Measurements from ENCODE around the gene NKD1.

NKD1 gene

DNA sequence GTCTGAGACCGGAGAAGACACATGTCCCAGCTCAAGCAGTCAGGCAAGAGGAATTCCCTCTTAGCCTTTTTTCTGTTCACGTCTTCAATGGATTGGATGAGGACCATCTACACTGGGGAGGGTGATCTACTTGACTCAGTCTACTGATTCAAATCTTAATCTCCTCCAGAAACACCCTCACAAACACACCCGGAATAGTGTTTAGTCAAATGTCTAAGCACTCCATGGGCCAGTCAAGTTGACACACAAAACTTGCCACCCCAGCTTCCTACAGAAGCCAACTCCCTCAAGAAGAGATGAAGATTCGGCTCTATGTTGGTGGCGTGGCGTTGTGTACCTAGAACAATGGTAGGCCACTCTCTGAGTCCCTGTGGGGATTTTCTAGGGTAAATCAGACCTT is 22.5 kb upstream of the NKD1 start:
- H3K36me3 ChIP-seq (ENCODE audit: insufficient read depth, low read length), result no peaks in the 10 kb centered on the region
- H3K4me1 ChIP-seq (ENCODE audit: insufficient read depth, low read length, poor library complexity, severe bottlenecking), result no peaks in the 10 kb centered on the region
- no peaks in the 10 kb centered on the region for H3K9me2 ChIP-seq (replicated peaks; ENCODE audit: low read depth, low read length)
- H3K79me2 ChIP-seq (ENCODE audit: insufficient read depth, low read length), result no peaks in the 10 kb centered on the region
- H3K4me2 ChIP-seq (ENCODE audit: low read depth, low read length, poor library complexity, severe bottlenecking), result no peak overlapping the region
- TF ChIP-seq EZH2phosphoT487 (IDR thresholded peaks at IDR 0.05; ENCODE audit: borderline replicate concordance), result no peak
- TF ChIP-seq, protein P1, sequence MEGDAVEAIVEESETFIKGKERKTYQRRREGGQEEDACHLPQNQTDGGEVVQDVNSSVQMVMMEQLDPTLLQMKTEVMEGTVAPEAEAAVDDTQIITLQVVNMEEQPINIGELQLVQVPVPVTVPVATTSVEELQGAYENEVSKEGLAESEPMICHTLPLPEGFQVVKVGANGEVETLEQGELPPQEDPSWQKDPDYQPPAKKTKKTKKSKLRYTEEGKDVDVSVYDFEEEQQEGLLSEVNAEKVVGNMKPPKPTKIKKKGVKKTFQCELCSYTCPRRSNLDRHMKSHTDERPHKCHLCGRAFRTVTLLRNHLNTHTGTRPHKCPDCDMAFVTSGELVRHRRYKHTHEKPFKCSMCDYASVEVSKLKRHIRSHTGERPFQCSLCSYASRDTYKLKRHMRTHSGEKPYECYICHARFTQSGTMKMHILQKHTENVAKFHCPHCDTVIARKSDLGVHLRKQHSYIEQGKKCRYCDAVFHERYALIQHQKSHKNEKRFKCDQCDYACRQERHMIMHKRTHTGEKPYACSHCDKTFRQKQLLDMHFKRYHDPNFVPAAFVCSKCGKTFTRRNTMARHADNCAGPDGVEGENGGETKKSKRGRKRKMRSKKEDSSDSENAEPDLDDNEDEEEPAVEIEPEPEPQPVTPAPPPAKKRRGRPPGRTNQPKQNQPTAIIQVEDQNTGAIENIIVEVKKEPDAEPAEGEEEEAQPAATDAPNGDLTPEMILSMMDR (conservative IDR thresholded peaks at IDR 0.05; ENCODE audit: low read length), result no peak
- H3K9me3 ChIP-seq (ENCODE audit: insufficient read depth, low read depth, low read length), result no peaks in the 10 kb centered on the region
- no peak overlapping the region for H3K4me3 ChIP-seq (ENCODE audit: low read length, poor library complexity, severe bottlenecking)
- H3K9ac ChIP-seq (ENCODE audit: low read depth, low read length, poor library complexity, severe bottlenecking), result no peak overlapping the region
- no peaks in the 10 kb centered on the region for H3K27me3 ChIP-seq (ENCODE audit: insufficient read depth, low read length, poor library complexity, severe bottlenecking)
- H3F3A ChIP-seq (ENCODE audit: low read depth), result no peaks in the 10 kb centered on the region
- no peak overlapping the region for H2AFZ ChIP-seq (ENCODE audit: low read length)
- no peaks in the 10 kb centered on the region for H4K20me1 ChIP-seq (ENCODE audit: insufficient read depth, low read length, poor library complexity, severe bottlenecking)

DNA sequence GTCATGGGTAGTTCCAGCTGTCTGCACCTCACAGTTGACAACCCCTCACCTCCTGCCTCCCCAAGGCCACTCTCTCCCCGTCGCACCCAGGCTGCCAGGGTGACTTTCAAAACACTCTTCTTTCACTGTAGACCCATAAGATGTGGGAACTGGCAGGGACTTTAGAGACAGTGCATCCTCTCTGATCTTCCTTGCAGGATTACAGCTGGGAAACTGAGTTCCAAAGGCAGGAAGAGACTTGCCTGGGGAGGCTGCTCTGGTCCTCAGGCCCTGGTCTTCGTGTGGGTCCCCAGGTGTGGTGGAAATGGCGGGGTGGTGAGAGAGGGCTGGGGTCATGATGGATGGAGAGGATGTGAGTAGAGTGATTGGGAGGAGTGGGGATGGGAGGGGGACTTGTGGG is 21.9 kb upstream of the NKD1 start:
- H3K4me2 ChIP-seq (ENCODE audit: low read depth, low read length, poor library complexity, severe bottlenecking), result no peak overlapping the region
- H3K79me2 ChIP-seq (ENCODE audit: insufficient read depth, low read length), result no peaks in the 10 kb centered on the region
- no peak for TF ChIP-seq EZH2phosphoT487 (IDR thresholded peaks at IDR 0.05; ENCODE audit: borderline replicate concordance)
- TF ChIP-seq, protein P1 (conservative IDR thresholded peaks at IDR 0.05; ENCODE audit: low read length), result no peak
- no peak overlapping the region for H3K9ac ChIP-seq (ENCODE audit: low read depth, low read length, poor library complexity, severe bottlenecking)
- H4K20me1 ChIP-seq (ENCODE audit: insufficient read depth, low read length, poor library complexity, severe bottlenecking), result no peaks in the 10 kb centered on the region
- H3K4me1 ChIP-seq (ENCODE audit: insufficient read depth, low read length, poor library complexity, severe bottlenecking), result no peaks in the 10 kb centered on the region
- no peak overlapping the region for H3K4me3 ChIP-seq (ENCODE audit: low read length, poor library complexity, severe bottlenecking)
- H3K36me3 ChIP-seq (ENCODE audit: insufficient read depth, low read length), result no peaks in the 10 kb centered on the region
- H3K9me2 ChIP-seq (replicated peaks; ENCODE audit: low read depth, low read length), result no peaks in the 10 kb centered on the region
- H3K9me3 ChIP-seq (ENCODE audit: insufficient read depth, low read depth, low read length), result no peaks in the 10 kb centered on the region
- H3F3A ChIP-seq (ENCODE audit: low read depth), result no peaks in the 10 kb centered on the region
- H2AFZ ChIP-seq (ENCODE audit: low read length), result no peak overlapping the region
- no peaks in the 10 kb centered on the region for H3K27me3 ChIP-seq (ENCODE audit: insufficient read depth, low read length, poor library complexity, severe bottlenecking)

DNA sequence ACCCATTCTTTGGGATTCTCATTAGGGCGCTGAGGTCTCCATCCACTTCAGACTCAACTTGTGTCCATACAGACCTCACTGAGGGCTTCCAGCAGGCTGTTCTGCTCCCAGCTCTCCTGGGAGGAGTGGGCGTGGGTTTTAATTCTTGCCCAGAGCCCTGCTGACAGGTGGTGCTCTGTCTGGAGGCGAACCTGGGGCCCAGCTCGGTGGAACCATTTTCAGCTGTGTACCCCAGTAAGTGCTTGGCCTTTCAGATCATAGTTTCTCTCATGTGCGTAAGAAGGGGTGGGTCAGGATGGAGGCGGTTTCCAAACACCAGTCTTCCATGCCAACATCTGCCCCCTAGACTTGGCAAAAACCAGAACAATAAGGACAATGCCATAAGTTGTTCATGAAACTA is 21.4 kb upstream of the NKD1 start:
- Histone ChIP-seq H3K36me3 (ENCODE audit: insufficient read depth, low read length) (no peaks in the 10 kb centered on the region), H3K4me1 (ENCODE audit: insufficient read depth, low read length, poor library complexity, severe bottlenecking) (no peaks in the 10 kb centered on the region), H3K9me3 (ENCODE audit: insufficient read depth, low read depth, low read length) (no peaks in the 10 kb centered on the region), H2AFZ (ENCODE audit: low read length) (no peak overlapping the region), H3K4me2 (ENCODE audit: low read depth, low read length, poor library complexity, severe bottlenecking) (no peak overlapping the region), H4K20me1 (ENCODE audit: insufficient read depth, low read length, poor library complexity, severe bottlenecking) (no peaks in the 10 kb centered on the region), H3K9me2 (replicated peaks; ENCODE audit: low read depth, low read length) (no peaks in the 10 kb centered on the region), H3K9ac (ENCODE audit: low read depth, low read length, poor library complexity, severe bottlenecking) (no peak overlapping the region), H3F3A (ENCODE audit: low read depth) (no peaks in the 10 kb centered on the region), H3K79me2 (ENCODE audit: insufficient read depth, low read length) (no peaks in the 10 kb centered on the region), H3K27me3 (ENCODE audit: insufficient read depth, low read length, poor library complexity, severe bottlenecking) (no peaks in the 10 kb centered on the region), H3K4me3 (ENCODE audit: low read length, poor library complexity, severe bottlenecking) (no peak overlapping the region)
- TF ChIP-seq, protein P1 (conservative IDR thresholded peaks at IDR 0.05; ENCODE audit: low read length), result no peak
- no peak for TF ChIP-seq EZH2phosphoT487 (IDR thresholded peaks at IDR 0.05; ENCODE audit: borderline replicate concordance)

Measured in Loucy (cell line).